Muscle of leg (tissue), 11 donors: ENCODE data around the gene DNER. TPM values are rescaled to one million over a fixed set of nuclear protein-coding genes. Genes with fewer than 3 reads are reported as not detected.
"Not testable (repeated sequence)": the region's sequence is repeated elsewhere in the genome, so short reads cannot be mapped to it uniquely, and the experiment has no call there.

Source experiments
- DNase-seq: peaks from one replicate; pipeline ENCODE4 v3.0.0; 2013
- H3K27ac ChIP-seq: one replicate; pipeline ENCODE4 v1.5.1; 2013; ENCODE audit warnings: mild to moderate bottlenecking, low read length, control low read depth
- H3K27me3 ChIP-seq: one replicate; pipeline ENCODE4 v1.6.1; 2013; ENCODE audit warnings: low read length; ENCODE audit not compliant: control insufficient read depth, insufficient read depth
- H3K36me3 ChIP-seq: one replicate; pipeline ENCODE4 v1.6.1; 2013; ENCODE audit warnings: low read length; ENCODE audit not compliant: control insufficient read depth, insufficient read depth
- H3K4me1 ChIP-seq: one replicate; pipeline ENCODE4 v1.6.1; 2013; ENCODE audit warnings: low read length; ENCODE audit not compliant: control insufficient read depth, insufficient read depth
- H3K4me3 ChIP-seq: one replicate; pipeline ENCODE4 v1.5.1; 2013; ENCODE audit warnings: low read length, control low read depth
- H3K9me3 ChIP-seq: replicated peaks from 2 replicates; pipeline ENCODE4 v1.6.1; 2013; ENCODE audit warnings: low read depth, low read length; ENCODE audit not compliant: control insufficient read depth
- WGBS: methylation state at CpG from one replicate; pipeline ENCODE4 v1.1.5; 2013; ENCODE audit warnings: missing lambda C conversion rate; ENCODE audit not compliant: insufficient coverage; 5-methylcytosine and 5-hydroxymethylcytosine counted together
- polyA plus RNA-seq, 8 donors: library from polyadenylated mRNA; unstranded; fragments of 120-200 nt; gene quantifications; one replicate each; pipeline versions ENCODE4 v1.2.1 to v1.2.3, GENCODE V29; 2013; ENCODE audit warnings: inconsistent platforms in 1 of 8, low replicate concordance in 1 of 8; ENCODE audit not compliant: insufficient read length in 8 of 8, insufficient read depth in 1 of 8
- total RNA-seq: library from RNA; stranded (reverse); fragments of 120-200 nt; gene quantifications from one replicate; pipeline ENCODE4 v1.2.4, GENCODE V29; 2013

DNER gene
- total and polyA plus RNA-seq, 9 donors = 0.57 to 3.2 (median 1.8) TPM

DNA sequence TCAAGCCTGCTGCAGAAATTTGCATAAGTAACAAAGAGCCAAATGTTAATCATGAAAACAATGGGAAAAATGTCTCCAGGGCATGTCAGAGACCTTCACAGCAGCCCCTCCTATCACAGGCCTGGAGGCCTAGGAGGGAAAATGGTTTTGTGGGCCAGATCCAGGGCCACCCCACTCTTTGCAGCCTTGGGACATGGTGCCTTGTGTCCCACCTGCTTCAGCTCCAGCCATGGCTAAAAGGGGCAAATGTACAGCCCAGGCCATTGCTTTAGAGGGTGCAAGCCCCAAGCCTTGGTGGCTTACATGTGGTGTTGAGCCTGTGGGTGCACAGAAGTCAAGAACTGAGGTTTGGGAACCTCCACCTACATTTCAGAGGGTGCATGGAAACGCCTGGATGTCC, 20.5 kb downstream of the DNER start:
- H3K27me3 ChIP-seq, H3K9me3 ChIP-seq, DNase-seq, H3K27ac ChIP-seq, H3K4me1 ChIP-seq, H3K4me3 ChIP-seq, H3K36me3 ChIP-seq: not testable (repeated sequence)
- WGBS = no CpG with 5 or more reads among the region's 1 CpG

DNA sequence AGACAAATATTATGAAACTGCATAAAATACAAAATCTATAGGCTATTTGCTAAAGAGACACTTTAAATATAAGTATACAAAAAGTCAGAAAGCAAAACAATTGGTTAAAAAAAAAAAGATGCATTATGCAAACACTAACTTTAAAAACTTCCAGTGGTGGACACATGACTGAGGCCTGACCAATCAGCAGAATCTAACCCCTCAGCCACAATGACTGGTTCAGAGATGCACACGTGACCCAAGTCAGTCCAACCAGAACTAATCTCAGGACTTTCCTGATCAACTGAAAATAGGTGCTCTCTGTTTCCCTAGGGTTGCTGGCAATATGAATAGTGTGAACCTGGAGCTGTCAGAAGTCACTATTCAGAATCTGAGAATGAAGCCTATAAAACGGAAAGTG, 22.7 kb downstream of the DNER start:
- H3K9me3 ChIP-seq = no peaks in the 10 kb centered on the region
- H3K27me3 ChIP-seq = peaks cover 2% of the 10 kb centered on the region
- H3K4me3 ChIP-seq = no peak overlapping the region
- no peak for DNase-seq
- no CpG with 5 or more reads among the region's 2 CpGs for WGBS
- H3K36me3 ChIP-seq = no peaks in the 10 kb centered on the region
- H3K27ac ChIP-seq = no peak overlapping the region
- H3K4me1 ChIP-seq = no peaks in the 10 kb centered on the region

DNA sequence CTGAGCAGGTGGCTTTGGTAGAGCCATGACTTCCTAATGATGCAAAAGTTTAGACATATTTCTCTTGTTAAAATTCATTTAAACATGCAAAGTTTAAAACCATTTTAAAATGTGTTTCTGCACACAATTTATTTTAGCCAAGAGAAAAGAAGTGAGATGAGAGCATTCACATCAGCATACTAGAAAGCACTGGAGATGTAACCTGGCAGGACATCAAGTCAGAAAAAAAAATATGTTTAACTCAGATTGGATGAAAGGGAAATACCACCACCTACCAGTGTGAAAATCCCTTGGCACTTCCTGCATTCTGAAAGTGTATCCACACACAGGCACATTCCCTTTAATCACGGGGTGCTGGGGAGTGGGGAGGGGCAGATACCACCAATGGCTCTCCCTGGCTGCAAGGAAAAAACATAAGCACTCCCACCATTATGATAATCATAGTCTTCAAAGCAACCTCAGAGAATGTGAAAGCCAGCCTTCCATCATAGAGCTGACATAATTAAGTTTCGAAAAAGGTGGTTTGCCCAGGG, 25.0 kb downstream of the DNER start:
- Histone ChIP-seq H3K36me3 (no peaks in the 10 kb centered on the region), H3K4me1 (no peaks in the 10 kb centered on the region), H3K27ac (no peak overlapping the region), H3K4me3 (no peak overlapping the region), H3K9me3 (no peaks in the 10 kb centered on the region), H3K27me3 (no peaks in the 10 kb centered on the region)
- no CpG with 5 or more reads among the region's 2 CpGs for WGBS
- no peak for DNase-seq

DNA sequence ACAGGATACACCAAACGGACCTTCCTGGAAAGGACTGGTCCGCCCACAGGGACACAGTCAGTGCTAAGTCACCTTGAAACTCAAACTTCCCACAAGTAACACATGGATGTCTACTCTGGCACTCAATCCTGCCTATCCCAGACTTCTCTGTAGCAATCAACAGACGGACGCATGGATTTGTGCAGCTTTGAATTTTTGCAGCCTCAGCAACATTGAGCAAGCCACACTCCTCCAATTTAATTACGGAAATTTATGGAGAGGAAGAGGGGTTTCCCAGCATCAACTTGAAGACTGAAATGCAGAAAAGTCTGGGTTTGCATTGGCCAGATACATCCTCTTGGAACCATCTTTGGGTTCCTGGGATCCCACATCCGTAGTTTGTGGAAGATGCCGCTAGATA, 26.2 kb downstream of the DNER start:
- Histone ChIP-seq H3K4me3 (no peak overlapping the region), H3K27ac (no peak overlapping the region), H3K4me1 (no peaks in the 10 kb centered on the region), H3K36me3 (no peaks in the 10 kb centered on the region), H3K9me3 (no peaks in the 10 kb centered on the region), H3K27me3 (no peaks in the 10 kb centered on the region)
- WGBS = 83% methylated on average over 5 of the region's 7 CpGs
- DNase-seq = no peak

DNA sequence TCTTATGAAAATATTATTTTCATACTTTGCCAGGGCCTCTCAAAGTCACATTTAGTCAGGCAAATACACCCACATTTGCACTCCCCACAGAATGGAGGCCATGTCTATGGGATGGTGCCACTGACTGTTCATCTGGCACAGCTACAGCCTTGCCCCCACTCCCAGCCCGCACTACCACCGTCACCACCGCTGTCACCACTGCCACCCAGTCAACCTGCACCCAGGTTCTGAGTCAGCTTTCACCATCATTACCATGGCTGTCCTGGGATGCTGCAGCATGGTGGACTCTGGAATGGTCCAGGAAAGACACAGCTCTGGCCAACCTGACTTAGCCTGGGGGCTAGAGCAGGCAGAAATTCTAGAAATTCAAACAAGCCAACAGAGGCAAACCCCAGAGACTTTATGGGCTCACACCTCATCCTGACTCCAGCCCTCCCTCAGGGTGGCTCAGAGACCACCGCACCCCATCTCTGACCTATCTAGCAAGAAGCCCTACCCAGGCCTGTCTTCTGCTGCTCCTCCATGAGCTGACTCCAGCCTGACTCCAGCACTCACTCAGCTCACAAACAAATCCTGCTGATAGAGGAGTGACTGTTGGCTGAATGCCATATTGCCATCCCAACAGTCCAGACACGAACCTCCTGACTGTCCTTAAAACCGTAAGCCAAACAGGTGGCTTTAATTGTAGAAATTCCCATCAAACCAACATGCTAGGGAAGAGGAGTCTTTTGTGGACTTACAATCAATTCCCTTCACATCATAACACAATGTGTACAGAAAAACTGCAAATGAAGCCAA, 28.0 kb downstream of the DNER start:
- H3K9me3 ChIP-seq = no peaks in the 10 kb centered on the region
- DNase-seq = peak; percentile 4
- no peaks in the 10 kb centered on the region for H3K36me3 ChIP-seq
- H3K4me3 ChIP-seq = no peak overlapping the region
- H3K27ac ChIP-seq = no peak overlapping the region
- H3K4me1 ChIP-seq = no peaks in the 10 kb centered on the region
- WGBS = 91% methylated on average over 4 of the region's 6 CpGs
- H3K27me3 ChIP-seq = no peaks in the 10 kb centered on the region

DNA sequence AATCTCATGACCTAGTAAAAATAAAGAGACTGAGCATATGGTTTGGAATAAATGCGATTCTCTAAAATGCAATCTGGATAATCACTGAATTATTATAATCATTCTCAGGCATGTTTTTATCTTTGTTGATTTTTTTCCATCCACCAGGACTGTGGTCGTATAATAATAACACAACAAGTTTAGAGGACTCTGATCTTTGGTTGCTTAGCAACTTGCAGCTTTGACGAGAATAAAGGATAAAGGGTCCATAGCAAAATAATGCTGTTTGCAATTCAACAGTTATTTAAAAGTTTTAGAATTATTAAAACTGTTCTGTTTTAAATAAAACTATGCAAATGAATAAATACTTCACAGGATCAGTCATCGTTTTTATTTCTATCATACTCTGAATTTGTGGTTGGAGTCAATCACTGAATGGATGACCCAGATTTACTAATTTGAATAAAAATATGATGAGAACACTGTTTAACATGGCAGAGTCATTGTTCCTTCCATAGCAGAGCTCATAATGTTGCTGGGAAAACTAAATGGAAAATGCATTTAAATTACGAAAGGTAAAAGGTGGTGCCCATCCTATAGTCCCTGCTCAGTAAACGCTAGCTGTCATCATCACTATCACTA, 29.3 kb downstream of the DNER start:
- no peak for DNase-seq
- Histone ChIP-seq H3K27ac (no peak overlapping the region), H3K4me1 (no peaks in the 10 kb centered on the region), H3K36me3 (no peaks in the 10 kb centered on the region), H3K27me3 (no peaks in the 10 kb centered on the region), H3K4me3 (no peak overlapping the region), H3K9me3 (no peaks in the 10 kb centered on the region)
- WGBS = no CpG with 5 or more reads among the region's 6 CpGs

DNA sequence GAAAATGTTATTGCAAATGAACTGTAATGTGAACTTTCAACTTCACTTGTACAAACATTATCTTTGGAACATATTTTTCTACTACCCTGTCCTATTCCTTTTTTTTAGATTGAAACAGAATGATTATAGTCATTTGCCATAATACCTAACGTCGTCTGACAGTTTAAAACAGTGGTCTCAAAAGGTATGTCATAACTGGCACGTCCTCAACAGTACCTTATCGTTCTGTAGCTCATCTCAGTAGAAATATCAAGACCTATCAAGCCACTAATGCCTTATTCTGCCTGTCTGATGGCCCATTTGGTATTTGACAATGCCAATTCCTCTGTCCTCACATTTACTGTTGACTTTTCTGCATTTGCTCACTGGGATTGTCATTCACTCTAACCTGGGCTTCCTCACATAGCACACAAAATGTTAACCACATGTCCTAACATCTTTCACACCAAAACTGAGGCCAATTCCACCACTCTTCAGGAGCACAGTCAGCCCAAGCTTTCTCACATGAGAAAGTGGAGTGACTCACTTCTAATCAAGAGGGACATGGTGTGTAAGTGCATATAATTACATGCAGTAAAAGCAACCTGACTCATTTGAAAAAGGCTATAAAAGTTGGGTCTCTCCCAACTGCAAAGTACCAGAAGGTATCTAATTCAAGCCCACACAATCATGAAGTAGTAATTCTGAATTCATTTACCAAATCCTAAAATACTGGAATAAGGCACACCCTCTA, 34.8 kb downstream of the DNER start:
- H3K27ac ChIP-seq = no peak overlapping the region
- H3K36me3 ChIP-seq = no peaks in the 10 kb centered on the region
- 71% methylated on average over 4 of the region's 4 CpGs for WGBS
- no peak overlapping the region for H3K4me3 ChIP-seq
- no peaks in the 10 kb centered on the region for H3K9me3 ChIP-seq
- no peak for DNase-seq
- no peaks in the 10 kb centered on the region for H3K27me3 ChIP-seq
- no peaks in the 10 kb centered on the region for H3K4me1 ChIP-seq

DNA sequence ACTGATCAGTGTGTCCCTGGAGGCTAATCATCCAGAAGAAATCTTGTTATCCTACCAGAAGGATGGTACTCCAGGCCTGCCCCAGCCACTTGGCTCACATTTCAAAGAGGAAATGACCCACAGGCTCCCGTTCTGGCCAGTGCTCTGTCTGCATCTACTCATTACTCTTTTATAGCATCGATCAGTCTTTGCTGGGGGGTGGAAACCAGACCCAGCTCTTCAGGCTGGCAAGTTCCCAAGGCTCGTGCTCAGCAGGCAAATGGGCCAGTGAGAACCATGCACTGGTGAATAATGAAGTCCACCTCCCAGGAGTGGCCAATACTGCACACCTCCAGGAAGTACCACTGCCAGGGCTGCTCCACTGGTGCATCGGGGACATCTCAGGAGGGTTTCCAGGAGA, 38.8 kb downstream of the DNER start:
- Histone ChIP-seq H3K4me1 (no peaks in the 10 kb centered on the region), H3K27ac (no peak overlapping the region), H3K36me3 (no peaks in the 10 kb centered on the region), H3K9me3 (no peaks in the 10 kb centered on the region), H3K27me3 (no peaks in the 10 kb centered on the region), H3K4me3 (no peak overlapping the region)
- WGBS = 36% methylated on average over 2 of the region's 4 CpGs
- no peak for DNase-seq

DNA sequence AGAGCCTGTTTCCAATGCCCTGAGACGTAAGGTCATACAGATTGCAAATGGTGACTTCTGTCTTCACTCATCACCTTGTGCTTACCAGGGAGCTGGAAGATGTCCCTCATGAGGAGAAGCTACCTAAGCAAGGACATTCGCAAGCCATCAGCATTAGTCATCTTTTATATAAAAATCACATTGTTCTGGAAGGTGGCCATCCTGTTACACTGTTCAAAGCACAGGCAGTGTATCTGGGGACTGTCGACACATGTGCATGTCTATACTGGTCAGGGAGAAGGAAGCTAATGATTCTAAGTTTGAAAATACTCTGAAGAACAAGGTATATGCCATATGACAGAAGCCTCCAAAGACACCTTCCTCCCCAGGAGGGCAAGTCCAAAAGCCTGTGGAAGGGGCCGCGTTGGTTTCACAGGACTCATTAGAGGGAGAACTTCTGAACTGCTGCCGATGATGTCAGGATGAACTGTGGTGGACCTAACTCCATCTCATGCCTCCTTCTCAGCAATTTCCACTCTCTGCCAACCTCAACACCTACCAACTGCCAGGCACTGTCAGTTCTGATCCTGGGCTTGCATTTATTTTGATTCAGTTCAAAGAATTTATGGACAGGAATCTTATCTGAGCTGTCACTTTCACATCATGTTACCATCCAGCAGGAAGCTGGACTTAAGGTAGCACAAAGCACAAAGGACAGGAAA, 39.4 kb downstream of the DNER start:
- no peaks in the 10 kb centered on the region for H3K27me3 ChIP-seq
- no peak overlapping the region for H3K4me3 ChIP-seq
- H3K4me1 ChIP-seq = no peaks in the 10 kb centered on the region
- no peaks in the 10 kb centered on the region for H3K9me3 ChIP-seq
- DNase-seq = no peak
- H3K36me3 ChIP-seq = no peaks in the 10 kb centered on the region
- no peak overlapping the region for H3K27ac ChIP-seq
- 92% methylated on average over 2 of the region's 6 CpGs for WGBS

DNA sequence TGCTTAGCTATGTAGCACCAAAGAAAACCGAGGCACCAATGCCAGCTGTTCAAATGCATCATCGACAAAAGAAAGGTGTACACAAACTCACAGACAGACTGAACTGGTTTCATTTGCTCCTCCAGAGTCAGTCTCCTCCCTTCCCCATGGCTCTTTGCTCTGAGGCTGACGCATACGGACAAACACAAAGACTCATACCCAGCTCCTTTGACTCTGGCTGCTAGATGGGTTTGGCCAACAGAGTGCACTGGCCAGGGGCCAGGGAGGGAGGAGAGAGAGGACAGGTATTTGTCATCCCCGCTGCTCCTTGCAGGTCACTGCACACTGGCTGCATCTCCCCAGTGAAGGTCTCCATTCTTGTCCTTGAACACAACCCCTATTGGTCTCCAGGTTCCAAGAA, 40.7 kb downstream of the DNER start:
- WGBS = 94% methylated on average over 2 of the region's 5 CpGs
- H3K27me3 ChIP-seq = no peaks in the 10 kb centered on the region

More for the DNA sequence above, 40.7 kb downstream of the DNER start:
- Histone ChIP-seq H3K4me1 (no peaks in the 10 kb centered on the region), H3K27ac (no peak overlapping the region), H3K9me3 (no peaks in the 10 kb centered on the region), H3K4me3 (no peak overlapping the region), H3K36me3 (no peaks in the 10 kb centered on the region)
- DNase-seq = no peak
